Tibial nerve (tissue), 4 donors: Measurements from ENCODE around the gene BHLHA9. TPM values are rescaled to one million over a fixed set of nuclear protein-coding genes. Genes with fewer than 3 reads are reported as not detected.

Experiments used
- DNase-seq, 2 donors: peaks; one replicate each; pipeline ENCODE4 v3.0.0-alpha.2; 2019; ENCODE audit warnings: low spot score in 2 of 2
- H3K27ac ChIP-seq, 4 donors: fragments of 200-600 bp; sonication (generic) in 3 of 4; one replicate each; pipeline ENCODE4 v1.5.1; 2017 to 2019; ENCODE audit warnings: mild to moderate bottlenecking in 1 of 4
- H3K27me3 ChIP-seq, 2 donors: fragments of 200-600 bp; sonication (generic) in 1 of 2; one replicate each; pipeline versions ENCODE4 v1.5.1 to v1.6.0; 2017 to 2019
- H3K36me3 ChIP-seq, 3 donors: fragments of 200-600 bp; sonication (generic); one replicate each; pipeline ENCODE4 v1.5.1; 2018 to 2019
- H3K4me1 ChIP-seq, 4 donors: fragments of 200-600 bp; sonication (generic) in 3 of 4; one replicate each; pipeline ENCODE4 v1.5.1; 2017 to 2019
- H3K4me3 ChIP-seq, 4 donors: fragments of 200-600 bp; sonication (generic) in 3 of 4; one replicate each; pipeline ENCODE4 v1.5.1; 2017 to 2019; ENCODE audit warnings: mild to moderate bottlenecking in 1 of 4, moderate library complexity in 1 of 4
- H3K9me3 ChIP-seq, 4 donors: fragments of 200-600 bp; sonication (generic) in 3 of 4; one replicate each; pipeline ENCODE4 v1.5.1; 2017 to 2019
- EP300 ChIP-seq, 2 donors: sonication (generic); formaldehyde crosslinking; IDR thresholded peaks; one replicate each; pipeline ENCODE4 v1.6.1; 2017; ENCODE audit warnings: antibody characterized with exemption in 2 of 2, mild to moderate bottlenecking in 1 of 2
- POLR2A ChIP-seq, 2 donors: fragments of 450-650 bp; IDR thresholded peaks; one replicate each; pipeline ENCODE4 v1.6.1; 2017; ENCODE audit warnings: antibody characterized with exemption in 2 of 2, mild to moderate bottlenecking in 2 of 2, moderate library complexity in 2 of 2
- WGBS, 2 donors: methylation state at CpG; one replicate each; pipeline ENCODE4 v1.1.5; 2018; 5-methylcytosine and 5-hydroxymethylcytosine counted together
- total RNA-seq, 4 donors: library from RNA; depleted of rRNA; stranded (reverse); fragments of >200 nt; gene quantifications; one replicate each; pipeline ENCODE4 v1.1.0, GENCODE V29; 2016
- TF ChIP-seq, protein P1 (sequence below), 5 experiments: fragments of 200-600 bp in 3 of 5; fragments of 450-650 bp in 2 of 5; sonication (generic) in 3 of 5; IDR thresholded peaks; one replicate each; pipeline ENCODE4 v1.5.1; 2016 to 2019; ENCODE audit warnings: antibody characterized with exemption in 5 of 5, mild to moderate bottlenecking in 3 of 5, moderate library complexity in 2 of 5

The BHLHA9 gene
- total RNA-seq, 4 donors from 2014 or later = not detected

DNA sequence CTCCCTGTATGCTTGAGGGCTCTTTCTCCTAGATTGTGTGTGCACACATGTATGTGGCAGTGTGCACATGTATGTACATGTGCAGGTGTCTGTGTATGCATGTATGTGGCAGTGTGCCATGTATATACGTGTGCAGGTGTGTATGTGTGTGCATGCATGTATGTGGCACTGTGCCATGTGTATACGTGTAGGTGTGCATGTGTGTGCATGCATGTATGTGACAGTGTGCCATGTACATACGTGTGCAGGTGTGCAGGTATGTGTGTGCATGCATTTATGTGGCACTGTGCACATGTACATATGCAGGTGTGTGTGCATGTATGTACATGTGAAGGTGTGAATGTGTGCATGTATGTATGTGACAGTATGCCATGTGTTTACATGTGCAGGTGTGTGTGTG, 43.9 kb upstream of the BHLHA9 start:
- WGBS, 2 donors = 76 to 89% methylated on average over 3 of the region's 3 CpGs
- H3K4me3 ChIP-seq = no peak overlapping the region
- DNase-seq = no peak
- no peak for TF ChIP-seq POLR2A (IDR thresholded peaks at IDR 0.05)
- TF ChIP-seq, protein P1, sequence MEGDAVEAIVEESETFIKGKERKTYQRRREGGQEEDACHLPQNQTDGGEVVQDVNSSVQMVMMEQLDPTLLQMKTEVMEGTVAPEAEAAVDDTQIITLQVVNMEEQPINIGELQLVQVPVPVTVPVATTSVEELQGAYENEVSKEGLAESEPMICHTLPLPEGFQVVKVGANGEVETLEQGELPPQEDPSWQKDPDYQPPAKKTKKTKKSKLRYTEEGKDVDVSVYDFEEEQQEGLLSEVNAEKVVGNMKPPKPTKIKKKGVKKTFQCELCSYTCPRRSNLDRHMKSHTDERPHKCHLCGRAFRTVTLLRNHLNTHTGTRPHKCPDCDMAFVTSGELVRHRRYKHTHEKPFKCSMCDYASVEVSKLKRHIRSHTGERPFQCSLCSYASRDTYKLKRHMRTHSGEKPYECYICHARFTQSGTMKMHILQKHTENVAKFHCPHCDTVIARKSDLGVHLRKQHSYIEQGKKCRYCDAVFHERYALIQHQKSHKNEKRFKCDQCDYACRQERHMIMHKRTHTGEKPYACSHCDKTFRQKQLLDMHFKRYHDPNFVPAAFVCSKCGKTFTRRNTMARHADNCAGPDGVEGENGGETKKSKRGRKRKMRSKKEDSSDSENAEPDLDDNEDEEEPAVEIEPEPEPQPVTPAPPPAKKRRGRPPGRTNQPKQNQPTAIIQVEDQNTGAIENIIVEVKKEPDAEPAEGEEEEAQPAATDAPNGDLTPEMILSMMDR (IDR thresholded peaks at IDR 0.05) = no peak
- no peak for TF ChIP-seq EP300 (IDR thresholded peaks at IDR 0.05)
- H3K4me1 ChIP-seq = peaks cover 0 to 37% (median 14%) of the 10 kb centered on the region in 4 donors
- H3K27ac ChIP-seq = no peak overlapping the region
- H3K27me3 ChIP-seq = peaks cover 0 to 44% of the 10 kb centered on the region in 2 donors
- no peaks in the 10 kb centered on the region for H3K36me3 ChIP-seq
- peaks cover 0 to 3% (median 0%) of the 10 kb centered on the region in 4 donors for H3K9me3 ChIP-seq

DNA sequence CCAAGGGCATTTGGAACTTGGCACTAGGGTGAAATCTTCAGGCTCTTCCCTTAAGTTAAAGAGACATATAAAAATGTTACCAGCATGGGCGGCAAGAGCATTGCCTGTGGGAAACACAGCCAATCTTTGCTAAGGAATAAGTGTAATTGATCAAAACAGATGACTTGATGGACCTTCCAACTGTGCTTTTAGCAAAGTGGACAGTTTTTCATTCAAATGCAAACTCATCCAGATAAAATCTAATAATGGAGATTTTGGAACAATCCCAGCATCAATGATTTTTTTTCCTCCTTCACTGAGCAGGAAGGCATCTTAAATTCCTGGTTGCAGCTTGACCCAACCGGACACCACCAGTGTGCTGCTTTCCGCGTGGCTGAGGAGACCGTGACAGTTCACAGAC, 42.9 kb upstream of the BHLHA9 start:
- no peak for DNase-seq
- 57 to 81% methylated on average over 5 of the region's 5 CpGs for WGBS, 2 donors
- Histone ChIP-seq H3K27me3 (peaks cover 0 to 54% of the 10 kb centered on the region in 2 donors), H3K27ac (no peak overlapping the region), H3K4me3 (peak overlapping the region in 2 of 4 donors; percentile 55 to 76), H3K4me1 (peaks cover 0 to 37% (median 14%) of the 10 kb centered on the region in 4 donors), H3K9me3 (no peaks in the 10 kb centered on the region), H3K36me3 (no peaks in the 10 kb centered on the region)
- TF ChIP-seq, protein P1 (IDR thresholded peaks at IDR 0.05) = no peak
- TF ChIP-seq EP300 (IDR thresholded peaks at IDR 0.05) (no peak), POLR2A (IDR thresholded peaks at IDR 0.05) (no peak)

DNA sequence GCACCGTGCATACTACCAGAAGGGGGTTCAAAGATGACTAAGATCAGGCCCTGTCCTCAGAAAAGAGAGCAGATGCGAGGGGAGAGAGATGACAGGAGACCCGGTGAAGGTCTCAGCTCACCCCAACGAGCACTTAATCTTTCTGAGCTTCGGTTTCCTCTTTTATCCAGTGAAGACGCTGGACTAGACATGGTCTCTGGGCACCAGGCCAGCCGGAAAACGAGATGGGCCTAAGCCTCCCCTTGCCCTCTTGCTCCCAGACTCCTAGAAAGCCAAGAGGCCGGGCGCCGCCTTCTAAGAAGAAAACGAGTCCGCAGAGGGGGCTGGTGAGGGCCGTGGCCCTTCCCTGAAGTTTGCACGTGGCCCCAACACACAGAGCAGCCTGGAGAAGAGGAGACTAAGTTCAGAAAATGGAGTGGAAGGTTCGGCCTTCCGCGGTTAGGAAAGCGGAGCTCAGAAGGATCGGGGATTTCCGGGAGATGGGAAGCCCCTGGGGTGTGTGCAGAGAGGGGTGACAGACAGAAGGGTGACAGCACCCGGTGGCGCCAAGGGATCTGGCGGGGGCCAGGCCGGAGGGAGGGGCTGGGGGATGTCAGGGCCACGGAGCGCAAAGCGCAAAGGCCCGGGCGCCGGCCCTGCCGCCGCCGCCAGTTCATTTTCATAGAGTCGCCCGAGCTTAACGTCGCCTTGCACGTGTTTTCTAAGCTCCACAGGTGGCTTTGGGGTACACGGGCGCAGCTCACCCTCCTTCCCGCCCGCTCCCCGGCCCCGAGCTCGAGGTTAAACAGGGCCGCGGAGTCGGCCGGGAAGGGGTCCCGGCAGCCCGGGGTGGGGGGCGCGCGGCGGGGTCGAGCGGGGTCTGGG, 42.1 kb upstream of the BHLHA9 start:
- Histone ChIP-seq H3K36me3 (no peaks in the 10 kb centered on the region), H3K27me3 (peaks cover 0 to 62% of the 10 kb centered on the region in 2 donors), H3K9me3 (no peaks in the 10 kb centered on the region), H3K4me1 (peaks cover 0 to 37% (median 14%) of the 10 kb centered on the region in 4 donors), H3K4me3 (peak overlapping the region; percentile 42 to 76 (median 48)), H3K27ac (peak overlapping the region in 2 of 4 donors; percentile 65 to 76)
- TF ChIP-seq POLR2A (IDR thresholded peaks at IDR 0.05) = no peak
- TF ChIP-seq, protein P1 (IDR thresholded peaks at IDR 0.05) = no peak
- no peak for TF ChIP-seq EP300 (IDR thresholded peaks at IDR 0.05)
- DNase-seq = peak in 1 of 2 donors; percentile 48
- WGBS, 2 donors = 14 to 18% methylated on average over 29 of the region's 58 CpGs

DNA sequence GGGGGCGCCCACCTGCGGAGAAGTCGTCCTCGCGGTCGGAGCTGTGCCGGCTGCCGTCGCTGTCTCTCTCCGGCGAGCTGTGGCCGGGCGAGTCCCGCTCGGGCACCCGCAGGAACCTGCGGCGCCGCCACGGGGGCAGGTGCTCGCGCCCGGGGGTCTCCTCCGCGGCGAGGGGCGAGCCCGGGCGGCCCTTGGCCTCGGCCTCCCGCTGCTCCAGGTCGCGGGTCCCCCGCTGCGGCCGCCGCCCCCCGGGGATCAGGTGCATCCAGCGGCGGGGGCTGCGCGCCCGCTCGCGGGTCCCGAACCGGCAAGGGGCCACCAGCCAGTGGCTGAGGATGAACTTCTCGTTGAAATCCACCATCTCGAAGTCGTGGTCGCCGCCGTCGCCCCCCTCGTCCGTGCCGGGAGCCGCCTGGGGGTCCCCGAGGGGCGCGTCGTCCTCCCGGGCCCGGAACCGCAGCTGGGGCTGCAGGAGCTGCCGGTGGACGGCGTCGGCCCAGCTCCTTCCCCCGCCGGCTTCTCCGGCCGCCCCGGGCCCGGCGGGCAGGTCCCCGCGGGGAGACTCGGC, 41.4 kb upstream of the BHLHA9 start:
- TF ChIP-seq, protein P1 (IDR thresholded peaks at IDR 0.05) = no peak
- TF ChIP-seq EP300 (IDR thresholded peaks at IDR 0.05) (no peak), POLR2A (IDR thresholded peaks at IDR 0.05) (no peak)
- Histone ChIP-seq H3K4me3 (peak overlapping the region; percentile 42 to 76 (median 48)), H3K27ac (peak overlapping the region in 3 of 4 donors; percentile 65 to 76 (median 70)), H3K4me1 (peaks cover 0 to 37% (median 14%) of the 10 kb centered on the region in 4 donors), H3K36me3 (no peaks in the 10 kb centered on the region), H3K9me3 (no peaks in the 10 kb centered on the region), H3K27me3 (peaks cover 0 to 62% of the 10 kb centered on the region in 2 donors)
- no peak for DNase-seq
- WGBS, 2 donors = no CpG with 5 or more reads among the region's 79 CpGs
